ENCODE results near the gene FARP1. TPM values are rescaled to one million over a fixed set of nuclear protein-coding genes. Genes with fewer than 3 reads are reported as not detected.

Gene FARP1
- total RNA-seq, 4 donors from 2014 or later, result 11.0 to 27.2 (median 13.6) TPM

GRCh38 chr13:98258226-98258625, 115.3 kb downstream of the FARP1 start:
- Histone ChIP-seq H3K4me1 (peaks cover 14% of the 10 kb centered on the region), H3K27me3 (no peaks in the 10 kb centered on the region), H3K36me3 (no peaks in the 10 kb centered on the region), H3K27ac (no peak overlapping the region), H3K9me3 (no peaks in the 10 kb centered on the region), H3K4me3 (no peak overlapping the region)
- 89% methylated on average over 4 of the region's 4 CpGs for WGBS
- DNase-seq (ENCODE audit: low spot score in 2 of 2), result no peak
- no peak for TF ChIP-seq EP300 (IDR thresholded peaks at IDR 0.05)
- no peak for TF ChIP-seq POLR2AphosphoS5 (IDR thresholded peaks at IDR 0.05)
- no peak for TF ChIP-seq CTCF (IDR thresholded peaks at IDR 0.05)
- TF ChIP-seq POLR2A (IDR thresholded peaks at IDR 0.05), result no peak

GRCh38 chr13:98260357-98261164, 117.7 kb downstream of the FARP1 start:
- peak overlapping the region; percentile 11 for H3K27ac ChIP-seq
- no peak overlapping the region for H3K4me3 ChIP-seq
- H3K4me1 ChIP-seq, result peaks cover 7% of the 10 kb centered on the region
- WGBS, result 81% methylated on average over 7 of the region's 8 CpGs
- DNase-seq (ENCODE audit: low spot score in 2 of 2), result no peak
- no peaks in the 10 kb centered on the region for H3K9me3 ChIP-seq
- no peaks in the 10 kb centered on the region for H3K36me3 ChIP-seq
- TF ChIP-seq CTCF (IDR thresholded peaks at IDR 0.05) (no peak), POLR2AphosphoS5 (IDR thresholded peaks at IDR 0.05) (no peak), POLR2A (IDR thresholded peaks at IDR 0.05) (no peak), EP300 (IDR thresholded peaks at IDR 0.05) (no peak)
- no peaks in the 10 kb centered on the region for H3K27me3 ChIP-seq

GRCh38 chr13:98261165-98261702, 118.3 kb downstream of the FARP1 start:
- no peaks in the 10 kb centered on the region for H3K27me3 ChIP-seq
- H3K36me3 ChIP-seq, result no peaks in the 10 kb centered on the region
- H3K9me3 ChIP-seq, result no peaks in the 10 kb centered on the region
- DNase-seq (ENCODE audit: low spot score in 2 of 2), result no peak
- H3K27ac ChIP-seq, result no peak overlapping the region
- peaks cover 5% of the 10 kb centered on the region for H3K4me1 ChIP-seq
- WGBS, result 74% methylated on average over 6 of the region's 6 CpGs
- no peak overlapping the region for H3K4me3 ChIP-seq
- TF ChIP-seq POLR2A (IDR thresholded peaks at IDR 0.05) (no peak), CTCF (IDR thresholded peaks at IDR 0.05) (no peak), EP300 (IDR thresholded peaks at IDR 0.05) (no peak), POLR2AphosphoS5 (IDR thresholded peaks at IDR 0.05) (no peak)

GRCh38 chr13:98262292-98262691, 119.4 kb downstream of the FARP1 start:
- 81% methylated on average over 5 of the region's 5 CpGs for WGBS
- TF ChIP-seq CTCF (IDR thresholded peaks at IDR 0.05) (no peak), POLR2AphosphoS5 (IDR thresholded peaks at IDR 0.05) (no peak), EP300 (IDR thresholded peaks at IDR 0.05) (no peak), POLR2A (IDR thresholded peaks at IDR 0.05) (no peak)
- Histone ChIP-seq H3K27me3 (no peaks in the 10 kb centered on the region), H3K36me3 (no peaks in the 10 kb centered on the region), H3K4me1 (peaks cover 5% of the 10 kb centered on the region), H3K27ac (no peak overlapping the region), H3K9me3 (no peaks in the 10 kb centered on the region), H3K4me3 (no peak overlapping the region)
- DNase-seq (ENCODE audit: low spot score in 2 of 2), result no peak

GRCh38 chr13:98263841-98264240, 120.9 kb downstream of the FARP1 start:
- no peak for DNase-seq (ENCODE audit: low spot score in 2 of 2)
- no peaks in the 10 kb centered on the region for H3K36me3 ChIP-seq
- TF ChIP-seq CTCF (IDR thresholded peaks at IDR 0.05) (no peak), POLR2AphosphoS5 (IDR thresholded peaks at IDR 0.05) (no peak), POLR2A (IDR thresholded peaks at IDR 0.05) (no peak), EP300 (IDR thresholded peaks at IDR 0.05) (no peak)
- WGBS, result 80% methylated on average over 2 of the region's 2 CpGs
- no peak overlapping the region for H3K4me3 ChIP-seq
- no peaks in the 10 kb centered on the region for H3K27me3 ChIP-seq
- H3K4me1 ChIP-seq, result peaks cover 5% of the 10 kb centered on the region
- no peak overlapping the region for H3K27ac ChIP-seq
- no peaks in the 10 kb centered on the region for H3K9me3 ChIP-seq

All from suprapubic skin (tissue), 4 donors.